ENCODE data around the gene CDC42.
"Not testable (repeated sequence)": the region's sequence is repeated elsewhere in the genome, so short reads cannot be mapped to it uniquely, and the experiment has no call there.

CDC42 gene

GRCh38 chr1:22052115-22053016, at the start of gene CDC42:
CDC42 (plus strand) TSS chr1:22052709; CDS start chr1:22078479, 25,770 bp downstream.
- no peak for TF ChIP-seq CTCF (IDR thresholded peaks at IDR 0.05; ENCODE audit: borderline replicate concordance, insufficient read depth, low read depth, low read length)
- H3K4me3 ChIP-seq (ENCODE audit: low read depth, low read length), result peak within 1 kb of the TSS; percentile 78

GRCh38 chr1:22002875-22003274, 49.6 kb upstream of the CDC42 start:
- not testable (repeated sequence) for H3K4me3 ChIP-seq (ENCODE audit: low read depth, low read length)

- H3K4me3 ChIP-seq (ENCODE audit: low read depth, low read length), result not testable (repeated sequence)
These were observed 48.5 kb upstream of the CDC42 start for GRCh38 chr1:22003959-22004358.

- H3K4me3 ChIP-seq (ENCODE audit: low read depth, low read length), result not testable (repeated sequence)
These were observed 47.0 kb upstream of the CDC42 start for GRCh38 chr1:22005261-22006149.

GRCh38 chr1:22006736-22007135, 45.8 kb upstream of the CDC42 start:
- H3K4me3 ChIP-seq (ENCODE audit: low read depth, low read length), result not testable (repeated sequence)

GRCh38 chr1:22007262-22007661, 45.2 kb upstream of the CDC42 start:
- not testable (repeated sequence) for H3K4me3 ChIP-seq (ENCODE audit: low read depth, low read length)

- not testable (repeated sequence) for H3K4me3 ChIP-seq (ENCODE audit: low read depth, low read length)
These were observed 42.9 kb upstream of the CDC42 start for GRCh38 chr1:22009566-22009965.

- H3K4me3 ChIP-seq (ENCODE audit: low read depth, low read length), result not testable (repeated sequence)
These were observed 39.8 kb upstream of the CDC42 start for GRCh38 chr1:22012752-22013151.

GRCh38 chr1:22014575-22015206, 37.8 kb upstream of the CDC42 start:
- not testable (repeated sequence) for H3K4me3 ChIP-seq (ENCODE audit: low read depth, low read length)

- no peak overlapping the region for H3K4me3 ChIP-seq (ENCODE audit: low read depth, low read length)
- TF ChIP-seq CTCF (IDR thresholded peaks at IDR 0.05; ENCODE audit: borderline replicate concordance, insufficient read depth, low read depth, low read length), result peak; percentile 27; the same call in 1 of the 2 replicates
These were observed 33.6 kb upstream of the CDC42 start for GRCh38 chr1:22018583-22019559.

GRCh38 chr1:22021061-22021460, 31.4 kb upstream of the CDC42 start:
- H3K4me3 ChIP-seq (ENCODE audit: low read depth, low read length), result no peak overlapping the region
- TF ChIP-seq CTCF (IDR thresholded peaks at IDR 0.05; ENCODE audit: borderline replicate concordance, insufficient read depth, low read depth, low read length), result no peak
